NCI-H146 (cell line): ENCODE measurements around the gene ZNF268.
"Not testable (repeated sequence)": the region's sequence is repeated elsewhere in the genome, so short reads cannot be mapped to it uniquely, and the experiment has no call there.

Source experiments
- DNase-seq: peaks from one replicate; lab custom pipeline; 2025; lab: John Stamatoyannopoulos, UW

ZNF268 gene

DNA sequence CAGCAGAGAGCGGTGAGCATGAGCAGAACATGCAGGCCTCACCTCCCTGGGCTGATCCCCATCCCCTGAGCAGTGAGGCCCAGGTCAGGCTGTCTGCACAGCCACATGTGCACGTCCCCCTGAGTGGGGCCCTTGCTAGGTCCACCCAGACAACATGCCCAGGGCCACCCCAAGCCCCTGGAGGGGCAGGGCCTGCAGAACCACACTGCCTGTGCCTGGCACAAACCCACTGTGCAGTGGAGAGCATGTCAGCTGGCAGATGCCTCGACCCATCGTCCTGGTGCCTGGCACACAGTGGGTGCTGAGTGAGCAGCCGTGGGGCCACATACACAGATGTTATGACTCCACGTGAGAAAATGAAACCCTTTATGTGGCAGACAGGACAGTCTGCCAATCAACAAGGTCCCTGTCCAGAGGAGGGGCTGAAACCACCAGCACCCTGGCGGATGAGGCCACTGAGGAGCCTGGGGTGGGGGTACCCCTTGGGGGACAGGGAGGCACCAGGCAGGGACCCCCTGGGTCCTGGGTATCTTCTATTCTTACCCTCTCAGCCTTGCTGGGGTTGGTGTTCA lies 46.1 kb downstream of the ZNF268 start:
- no peak for DNase-seq

DNA sequence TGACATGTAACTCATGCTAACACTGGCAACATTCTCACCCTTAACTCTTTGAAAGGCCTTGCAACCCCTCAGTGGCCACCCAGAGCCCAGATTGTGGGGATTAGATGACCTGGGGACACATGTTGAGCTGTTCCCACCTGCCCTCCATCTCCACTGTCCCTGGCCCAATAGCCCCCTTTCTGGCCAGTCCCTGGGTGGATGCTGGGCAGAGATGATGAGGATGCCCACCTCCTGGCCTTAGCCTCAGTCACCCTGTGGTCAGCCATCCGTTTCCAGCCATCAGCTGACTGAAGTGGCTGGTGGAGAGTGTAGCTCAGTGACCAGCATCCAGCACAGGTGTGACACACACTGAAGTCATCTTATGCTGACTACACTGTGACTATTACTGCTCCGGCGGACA lies 49.7 kb downstream of the ZNF268 start:
- DNase-seq = no peak

DNA sequence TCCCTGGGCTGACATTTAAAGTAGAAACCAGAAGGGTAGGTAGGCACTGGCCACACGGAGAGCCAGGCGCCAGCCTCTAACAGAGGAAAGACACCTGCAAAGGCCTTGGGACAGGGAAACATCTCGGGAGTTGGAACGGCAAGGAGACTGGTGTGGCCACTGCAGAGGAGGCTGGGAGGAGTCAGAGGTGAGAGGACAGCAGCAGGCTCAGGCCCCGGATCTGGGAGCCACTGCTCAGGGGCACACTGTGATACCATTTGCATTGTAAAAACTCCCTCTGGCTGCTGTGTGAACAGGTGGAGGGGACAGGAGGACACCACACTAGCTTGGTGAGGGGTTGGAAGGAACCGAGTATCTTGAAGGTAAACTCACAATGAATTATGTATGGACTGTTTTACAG lies 51.7 kb downstream of the ZNF268 start:
- no peak for DNase-seq

DNA sequence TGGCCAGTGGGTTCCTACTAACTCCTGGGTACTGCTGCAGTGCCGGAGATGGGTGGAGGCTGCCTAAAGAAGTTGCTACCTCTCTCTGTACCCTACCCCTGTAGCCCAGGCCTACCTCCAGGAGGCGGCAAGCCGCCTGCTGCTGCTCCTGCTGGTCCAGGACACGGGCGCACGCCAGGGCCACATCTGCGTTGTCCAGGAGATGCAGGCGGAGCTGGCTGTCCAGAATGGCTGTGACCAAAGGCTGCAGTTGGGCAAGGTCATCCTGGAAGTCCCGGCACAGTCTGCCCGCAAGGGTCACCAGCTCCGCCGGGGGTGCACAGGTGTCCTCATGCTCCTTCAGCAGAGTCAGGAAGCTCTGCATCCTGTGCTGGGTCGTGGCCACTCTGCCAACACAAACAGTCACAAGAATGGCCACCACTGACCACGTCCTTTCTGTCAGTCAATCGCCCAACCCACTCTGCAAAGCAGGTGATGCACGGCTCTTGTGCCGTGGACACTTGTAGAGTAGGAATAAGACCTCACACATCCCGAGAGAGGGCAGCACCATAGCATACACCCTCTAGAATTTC lies 52.8 kb downstream of the ZNF268 start:
- DNase-seq = no peak

- DNase-seq = no peak
Measured at GRCh38 chr12:133234971-133235370, 53.7 kb downstream of the ZNF268 start.

DNA sequence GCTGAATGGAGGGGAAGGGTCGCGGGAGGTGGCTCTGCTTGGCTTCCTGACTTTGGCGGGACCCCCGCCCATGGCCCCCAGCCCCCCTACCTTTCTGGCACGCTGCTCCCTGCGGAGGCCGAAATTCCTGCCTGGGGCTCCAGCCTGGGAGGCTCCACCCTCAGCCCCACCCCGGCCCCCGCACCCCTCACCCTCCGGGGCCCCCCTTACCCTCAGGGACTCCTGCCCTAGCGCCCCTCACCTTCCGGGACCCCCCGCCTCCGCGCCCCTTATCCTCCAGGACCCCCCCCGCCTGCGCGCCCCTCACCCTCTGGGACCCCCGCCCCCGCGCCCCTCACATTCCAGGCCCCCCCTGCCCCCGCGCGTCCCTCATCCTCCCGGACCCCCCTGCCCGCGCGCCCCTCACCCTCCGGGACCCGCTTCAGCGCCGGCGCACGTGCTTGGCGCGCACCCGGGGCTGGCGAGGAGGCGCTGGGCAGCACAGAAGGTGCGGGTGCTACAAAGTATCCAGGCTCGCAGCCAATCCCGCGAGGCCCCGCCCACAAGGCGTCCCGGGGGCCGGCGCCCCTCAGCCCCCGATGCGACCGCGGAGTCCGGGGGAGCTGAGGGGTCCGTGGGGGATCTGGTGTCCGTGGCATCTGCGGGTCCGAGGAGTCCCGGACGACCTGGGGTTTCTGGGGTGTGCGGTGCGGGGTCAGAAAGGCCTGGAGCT lies 54.3 kb downstream of the ZNF268 start, which contains the start of gene ANHX:
Gene ANHX (minus strand): TSS at position 477 of the 712 bp plus-strand sequence. CDS start 1,521 bp downstream, outside the sequence.
- no peak for DNase-seq

GRCh38 chr12:133236144-133236543 lies 54.8 kb downstream of the ZNF268 start:
- no peak for DNase-seq

GRCh38 chr12:133236556-133236955 lies 55.3 kb downstream of the ZNF268 start:
- DNase-seq = no peak

GRCh38 chr12:133251732-133252131 lies 70.4 kb downstream of the ZNF268 start:
- DNase-seq = no peak

DNA sequence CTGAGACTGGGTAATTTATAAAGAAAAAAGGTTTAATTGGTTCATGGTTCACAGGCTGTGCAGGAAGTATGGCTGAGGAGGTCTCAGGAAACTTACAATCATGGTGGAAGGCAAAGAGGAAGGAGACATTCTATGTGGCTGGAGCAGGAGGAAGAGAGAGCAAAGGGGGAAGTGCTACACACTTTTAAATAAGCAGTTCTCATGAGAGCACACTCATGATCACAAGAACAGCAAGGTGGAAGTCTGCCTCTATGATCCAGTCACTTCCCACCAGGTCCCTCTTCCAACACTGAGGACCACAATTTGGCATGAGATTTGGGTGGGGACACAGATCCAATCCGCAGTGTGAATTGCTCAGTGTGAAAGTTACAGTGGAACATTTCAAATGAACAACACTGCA lies 74.5 kb downstream of the ZNF268 start:
- not testable (repeated sequence) for DNase-seq

- DNase-seq = no peak
Measured at GRCh38 chr12:133256321-133256720, 75.0 kb downstream of the ZNF268 start.

- no peak for DNase-seq
Measured at GRCh38 chr12:133264173-133264572, 82.9 kb downstream of the ZNF268 start.
